HG03439 (cell line): ENCODE measurements around the gene MYO9B.
A peak's percentile ranks its signal among the peaks of the same experiment; 100 is the strongest.

Experiments
- ATAC-seq: cut with Tn5 transposase; IDR thresholded peaks from one replicate; pipeline ENCODE4 v1.9.1; 2021; ENCODE audit warnings: mild to moderate bottlenecking, moderate library complexity; ENCODE audit not compliant: unreplicated experiment

Gene MYO9B

DNA sequence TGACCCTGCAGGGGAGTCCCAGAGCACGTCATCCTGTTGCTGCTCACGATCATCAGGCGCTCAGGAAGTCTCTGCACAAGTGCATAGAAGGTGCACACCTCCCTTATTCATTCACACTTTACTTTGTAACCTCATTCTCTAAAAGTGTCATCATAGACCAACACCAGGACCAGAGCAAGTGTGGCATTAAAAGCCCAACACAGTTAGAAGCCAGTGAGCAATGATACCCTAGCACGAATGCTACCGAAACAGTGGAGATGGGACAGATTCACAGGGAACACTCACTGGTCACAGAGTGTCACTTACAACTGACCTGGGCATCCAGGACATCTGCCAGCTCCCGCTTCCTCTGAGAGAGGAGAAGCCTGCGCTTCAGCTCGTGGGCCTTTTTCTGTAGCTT, 17.3 kb upstream of the MYO9B start:
- no peak for ATAC-seq

DNA sequence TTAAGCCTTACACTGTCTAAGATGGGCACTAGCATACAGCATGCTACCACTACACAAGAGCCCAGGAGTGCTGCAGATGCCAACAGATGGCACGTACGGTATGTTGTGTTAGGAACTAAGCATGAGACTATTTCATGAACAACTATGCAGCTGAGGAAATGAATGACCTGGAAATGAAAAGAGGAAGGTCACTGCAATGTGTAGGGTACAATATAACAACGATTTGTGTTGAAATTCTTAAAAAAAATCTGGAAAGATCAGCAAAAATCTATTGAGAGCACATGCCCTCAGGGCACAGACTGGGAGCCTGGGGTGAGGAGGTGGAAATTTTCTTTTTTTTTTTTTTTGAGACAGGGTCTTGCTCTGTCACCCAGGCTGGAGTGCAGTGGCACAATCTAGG, 14.8 kb upstream of the MYO9B start:
- ATAC-seq: no peak

DNA sequence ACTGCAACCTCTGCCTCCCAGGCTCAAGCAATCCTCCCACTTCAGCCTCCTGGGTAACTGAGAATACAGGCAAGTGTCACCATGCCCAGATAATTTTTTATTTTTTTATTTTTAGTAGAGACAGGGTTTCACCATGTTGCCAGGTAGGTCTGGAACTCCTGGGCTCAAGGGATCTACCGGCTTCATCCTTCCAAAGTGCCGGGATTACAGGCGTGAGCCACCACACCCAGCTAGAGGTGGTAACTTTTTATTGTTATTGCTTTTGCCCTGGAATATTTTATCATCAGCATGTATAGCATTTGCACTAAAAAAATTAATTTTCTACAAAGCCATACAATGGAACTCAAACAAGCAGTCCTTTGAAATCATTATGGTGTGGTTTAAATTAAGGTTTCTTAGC, 14.4 kb upstream of the MYO9B start:
- ATAC-seq: no peak

DNA sequence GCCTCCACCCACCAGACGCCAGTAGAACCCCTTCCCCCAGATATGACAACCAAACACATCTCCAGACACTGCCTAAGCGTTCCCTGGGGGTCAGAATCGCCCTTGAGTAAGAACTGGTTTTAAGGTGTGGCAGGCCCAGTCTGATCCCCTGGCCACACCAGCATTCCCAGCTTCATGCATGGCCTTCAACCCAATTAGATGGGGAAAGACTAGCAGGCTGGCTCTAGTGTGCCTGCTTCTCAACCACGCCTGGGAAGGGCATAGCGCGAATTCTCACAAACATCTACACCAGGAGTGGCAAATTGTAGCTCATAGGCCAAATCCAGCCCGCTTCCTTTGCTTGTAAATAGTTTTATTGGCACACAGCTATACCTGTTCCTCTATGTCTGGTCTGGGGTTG, 13.9 kb upstream of the MYO9B start:
- ATAC-seq: no peak

DNA sequence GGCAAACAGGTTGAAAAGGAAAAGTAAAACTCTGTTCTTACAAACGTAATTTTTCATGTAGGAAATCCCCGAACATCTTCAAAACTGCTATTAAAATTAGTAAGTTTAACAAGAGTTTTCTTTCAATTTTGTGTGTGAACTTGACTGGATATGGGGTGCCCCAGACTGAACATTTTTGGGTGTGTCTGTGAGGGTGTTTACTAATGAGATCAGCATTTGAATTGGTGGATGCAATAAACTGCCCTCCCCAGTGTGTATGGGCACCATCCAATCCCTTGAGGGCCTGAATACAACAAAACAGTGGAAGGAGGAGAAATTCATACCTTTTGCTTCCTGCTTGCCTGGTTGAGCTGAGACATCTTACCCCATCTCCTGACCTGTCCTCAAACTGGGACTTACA, 12.1 kb upstream of the MYO9B start:
- no peak for ATAC-seq

DNA sequence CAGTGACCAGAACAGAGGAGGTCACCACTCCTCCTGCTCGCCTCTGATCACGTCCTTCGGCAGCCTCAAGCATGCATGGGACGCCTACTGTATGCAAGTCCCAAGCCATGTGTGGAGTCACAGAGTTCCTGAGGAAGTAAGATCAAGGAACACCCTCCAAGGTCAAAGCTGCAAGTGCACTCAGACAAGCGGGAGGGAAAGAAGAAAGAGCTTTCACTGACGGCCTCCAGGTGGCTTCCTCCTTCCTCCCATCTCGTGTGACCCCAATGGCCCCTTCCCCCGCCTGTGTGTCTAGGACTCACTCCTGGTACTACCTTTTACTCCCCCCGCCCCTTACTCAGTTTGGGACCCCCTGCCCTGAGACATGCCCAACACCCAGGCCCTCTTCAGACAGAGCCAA, 6.4 kb upstream of the MYO9B start:
- ATAC-seq: no peak

DNA sequence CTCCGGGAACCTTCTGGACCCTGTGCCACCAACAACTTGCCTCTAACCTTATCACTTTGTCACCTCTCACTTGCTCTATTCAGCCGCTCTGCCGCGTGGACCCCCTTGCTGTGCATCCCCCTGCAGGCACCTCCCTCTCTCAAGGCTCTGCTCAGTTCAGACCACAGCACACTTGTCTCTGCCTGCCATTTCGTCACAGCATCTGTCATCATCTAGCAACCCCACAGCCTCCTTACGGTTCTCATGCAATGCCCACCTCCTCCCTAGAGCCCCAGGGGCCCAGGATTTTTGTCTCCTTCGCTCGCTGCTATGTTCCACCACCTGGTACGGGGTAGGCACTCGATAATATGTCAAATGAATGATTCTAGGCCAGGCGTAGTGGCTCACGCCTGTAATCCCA, 5.2 kb upstream of the MYO9B start:
- no peak for ATAC-seq

DNA sequence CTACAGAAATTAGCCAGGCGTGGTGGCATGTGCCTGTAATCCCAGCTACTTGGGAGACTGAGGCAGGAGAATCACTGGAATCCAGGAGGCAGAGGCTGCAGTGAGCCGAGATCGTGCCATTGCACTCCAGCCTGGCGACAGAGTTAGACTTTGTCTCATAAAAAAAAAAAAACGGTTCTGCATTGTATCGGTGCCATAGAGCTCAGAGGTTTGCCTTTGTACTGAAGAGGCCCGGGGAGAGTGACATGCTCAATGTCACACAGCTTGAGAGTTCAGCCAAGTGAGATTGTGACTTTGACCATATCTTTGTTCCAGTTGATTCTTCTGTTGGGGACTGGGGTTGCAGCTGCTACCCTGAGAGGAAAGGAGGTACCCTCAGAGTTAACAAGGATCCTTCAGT, 4.7 kb upstream of the MYO9B start:
- no peak for ATAC-seq

DNA sequence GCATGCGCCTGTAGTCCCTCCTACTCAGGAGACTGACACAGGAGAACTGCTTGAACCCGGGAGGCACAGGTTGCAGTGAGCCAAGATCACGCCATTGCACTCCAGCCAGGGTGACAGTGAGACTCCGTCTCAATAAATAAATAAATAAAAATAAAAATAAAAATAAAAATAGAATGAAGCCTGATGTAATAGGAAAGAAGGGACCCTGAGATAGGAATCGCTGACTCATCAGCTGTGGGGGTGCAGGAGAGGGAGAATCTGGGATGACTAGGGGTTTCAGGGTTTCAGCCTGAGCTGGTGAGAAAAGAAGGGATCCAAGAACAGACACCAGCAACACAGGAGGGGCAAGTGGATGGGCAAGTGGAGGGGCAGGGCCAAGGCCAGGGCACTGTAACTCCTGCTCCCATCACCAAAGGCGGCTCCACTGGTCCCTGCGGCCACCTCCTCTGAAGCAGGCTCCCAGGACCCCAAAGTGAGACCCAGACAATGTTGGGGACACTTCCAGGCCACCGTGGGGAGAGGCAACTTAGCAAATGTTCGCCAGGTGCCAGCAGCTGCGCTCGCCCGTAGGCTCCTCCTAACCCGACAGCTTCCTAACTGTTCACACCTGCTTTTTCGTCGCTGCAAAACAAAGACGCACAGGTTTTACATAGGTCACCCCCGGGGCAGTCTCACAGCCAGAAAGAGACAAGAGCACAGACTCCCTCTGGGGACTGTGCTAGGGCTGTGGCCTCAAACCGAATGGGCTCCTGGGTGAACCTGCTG, 1.5 kb upstream of the MYO9B start:
- ATAC-seq: peak; percentile 9

DNA sequence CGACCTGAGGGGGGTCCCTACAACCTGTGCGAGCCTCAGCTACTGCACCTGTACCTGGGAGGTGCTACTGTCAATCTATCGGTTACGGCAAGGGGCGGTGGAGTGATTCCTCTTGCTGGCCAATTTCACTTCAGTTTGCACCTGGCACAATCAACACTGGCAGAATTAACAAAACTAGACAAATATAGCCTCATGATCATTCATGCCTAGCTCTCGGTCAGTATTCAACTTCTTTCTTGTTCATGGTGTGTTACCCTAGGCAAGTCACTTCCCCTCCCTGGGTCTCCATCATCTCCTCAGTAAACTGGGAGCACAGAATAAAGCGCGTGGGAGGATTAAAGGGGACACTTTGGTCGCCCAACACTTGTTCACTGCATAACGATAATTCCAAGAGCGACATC, 943 bp upstream of the MYO9B start:
- no peak for ATAC-seq

DNA sequence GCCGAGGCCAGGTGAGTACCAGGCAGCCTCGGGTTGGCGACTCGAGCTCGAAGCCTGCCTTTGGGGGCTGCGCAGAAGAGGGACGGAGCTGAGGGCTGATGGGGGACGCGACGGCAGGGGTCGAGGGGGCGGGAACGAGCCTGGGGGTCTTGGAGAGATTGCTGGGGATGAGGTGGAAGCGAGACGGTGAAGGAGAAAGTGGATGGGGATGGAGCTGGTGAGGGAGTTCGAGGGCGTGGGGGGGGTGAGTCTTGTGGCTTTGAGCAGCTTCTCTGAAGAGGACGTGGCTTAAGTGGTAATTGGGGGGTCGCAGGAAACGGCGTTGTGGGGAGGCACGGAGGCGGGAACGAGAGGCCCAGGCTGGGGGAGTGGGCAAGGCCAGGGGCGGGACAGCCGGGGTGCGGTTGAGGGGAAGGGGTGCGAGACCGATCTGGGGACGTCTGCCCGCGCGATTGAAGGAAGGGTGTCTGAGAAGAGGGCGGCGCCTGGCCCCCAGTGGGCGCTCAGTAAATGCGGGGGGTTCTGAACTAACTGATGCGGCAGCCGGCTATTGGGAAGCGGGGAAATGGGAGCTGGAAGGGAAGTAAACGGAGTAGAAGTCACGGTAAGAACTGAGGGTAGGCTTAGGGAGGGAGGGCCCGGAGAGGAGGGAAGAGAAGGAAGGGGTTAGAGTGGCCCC, 426 bp downstream of the MYO9B start:
- ATAC-seq: no peak

DNA sequence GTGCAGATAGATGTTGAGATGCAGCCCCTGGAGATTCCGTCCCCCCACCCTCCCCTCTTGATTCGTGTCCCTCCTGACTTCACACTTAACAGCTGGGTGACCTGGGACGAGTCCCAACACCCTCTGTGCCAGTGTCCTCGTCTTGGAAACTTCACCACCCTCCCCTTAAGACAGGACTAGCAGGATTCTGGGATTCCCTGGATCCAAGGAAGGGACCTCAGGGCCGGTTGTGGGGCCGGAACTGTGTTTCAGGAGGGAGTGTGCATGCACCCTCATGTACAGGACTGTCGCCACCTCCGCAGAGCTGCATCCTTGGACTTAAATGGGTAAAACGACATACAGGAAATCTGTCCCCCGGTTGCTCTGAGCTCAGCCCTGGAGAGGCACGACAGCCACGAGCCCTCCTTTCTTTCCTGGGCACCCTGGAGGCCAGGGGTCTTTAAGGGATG, 990 bp downstream of the MYO9B start:
- ATAC-seq: no peak

DNA sequence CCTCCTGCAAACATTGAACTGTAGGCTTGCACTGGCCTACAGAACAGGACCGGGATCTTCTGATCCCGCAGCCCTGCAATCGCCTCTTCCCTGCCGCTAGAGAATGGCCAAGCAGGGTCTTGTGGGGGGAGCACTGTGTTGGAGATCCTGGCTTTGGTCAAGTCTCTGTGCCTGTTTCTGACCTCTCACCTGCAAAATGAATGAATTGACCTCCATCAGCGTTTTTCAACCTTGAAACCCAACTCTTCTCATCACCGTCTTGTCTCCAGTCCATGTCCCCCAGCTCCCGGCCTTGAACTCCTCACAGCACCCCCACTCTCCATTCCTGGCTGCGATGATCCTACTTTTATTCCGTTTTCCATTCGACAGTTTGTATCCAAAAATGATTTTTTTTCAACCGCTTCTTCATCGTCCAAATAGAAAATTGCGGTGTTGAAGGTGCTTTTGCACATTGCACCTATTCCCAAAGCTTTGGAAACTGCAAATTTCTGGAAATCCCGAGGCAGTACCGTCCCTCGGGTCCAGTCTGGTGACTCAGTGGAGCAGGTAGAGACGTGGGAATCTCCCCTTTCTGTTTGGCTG, 2.0 kb downstream of the MYO9B start:
- no peak for ATAC-seq

DNA sequence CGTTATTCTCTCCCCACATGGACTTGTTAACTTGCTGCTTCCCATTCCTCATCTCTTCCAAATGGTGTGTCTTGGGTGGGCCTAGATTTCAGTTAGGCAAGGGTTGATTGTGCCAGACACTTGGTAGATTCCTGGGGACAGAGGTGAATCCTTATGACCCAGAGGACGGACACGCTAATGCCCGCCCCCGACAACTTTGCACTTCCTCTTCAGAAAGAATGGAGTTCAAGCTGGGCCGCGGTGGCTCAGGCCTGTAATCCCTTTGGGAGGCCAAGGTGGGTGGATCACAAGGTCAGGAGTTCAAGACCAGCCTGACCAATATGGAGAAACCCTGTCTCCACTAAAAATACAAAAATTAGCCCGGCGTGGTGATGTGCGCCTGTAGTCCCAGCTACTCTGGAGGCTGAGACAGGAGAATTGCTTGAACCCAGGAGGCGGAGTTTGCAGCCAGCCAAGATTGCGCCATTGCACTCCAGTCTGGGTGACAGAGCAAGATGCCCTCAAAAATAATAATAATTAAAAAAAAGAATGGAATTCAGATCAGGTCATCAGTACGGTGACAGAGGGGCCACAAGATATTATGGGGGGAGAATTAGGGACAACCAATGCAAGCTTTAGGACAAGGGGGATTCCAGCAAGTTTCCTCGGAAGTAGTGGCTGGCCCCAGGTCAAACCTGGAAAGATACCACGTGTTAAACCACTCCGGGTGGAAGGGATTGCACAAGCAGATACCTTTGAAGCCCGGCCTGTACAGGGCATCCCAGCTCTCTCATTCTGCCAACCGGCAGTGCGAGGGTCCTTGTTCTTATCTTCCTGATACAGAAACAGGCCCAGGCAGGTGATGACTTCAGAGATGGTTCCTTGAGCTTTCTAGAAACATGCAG, 2.7 kb downstream of the MYO9B start:
- ATAC-seq: no peak

DNA sequence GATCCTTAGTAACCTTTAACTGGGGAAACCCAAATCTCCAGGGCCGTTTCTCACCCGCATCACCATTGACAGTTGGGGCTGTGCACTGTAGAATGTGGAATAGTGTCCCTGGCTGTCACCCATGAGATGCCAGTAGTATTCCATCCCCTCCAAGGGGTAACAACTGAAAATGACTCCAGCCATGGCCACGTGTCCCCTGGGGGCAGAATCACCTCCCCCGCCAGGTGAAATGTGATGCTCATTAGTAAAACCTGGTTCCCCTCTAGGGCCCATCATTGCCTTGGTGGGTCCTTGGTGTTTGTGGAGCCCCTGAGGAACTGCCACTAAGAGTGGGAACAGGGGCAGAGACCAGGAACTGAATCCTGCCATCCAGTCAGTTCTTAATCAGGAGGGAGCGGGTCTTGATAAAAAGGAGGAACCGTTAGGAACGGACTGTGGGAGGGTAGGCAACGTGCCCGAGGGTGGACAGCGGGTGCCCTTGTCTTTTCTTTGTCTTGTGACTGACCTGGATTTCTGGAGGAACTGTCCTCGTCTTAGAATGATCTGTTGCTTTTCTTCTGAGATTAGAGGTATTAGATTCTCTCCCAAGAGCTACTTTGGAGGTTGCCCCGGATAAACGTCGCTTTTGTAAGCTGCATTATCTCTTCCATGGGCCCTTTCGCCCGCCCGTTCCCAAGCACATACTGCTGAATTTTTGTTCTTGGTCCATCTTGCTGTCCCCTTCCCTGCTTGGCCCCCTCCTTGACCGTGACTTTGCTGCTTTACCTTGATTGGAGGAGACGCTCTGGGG, 3.5 kb downstream of the MYO9B start:
- ATAC-seq: no peak

DNA sequence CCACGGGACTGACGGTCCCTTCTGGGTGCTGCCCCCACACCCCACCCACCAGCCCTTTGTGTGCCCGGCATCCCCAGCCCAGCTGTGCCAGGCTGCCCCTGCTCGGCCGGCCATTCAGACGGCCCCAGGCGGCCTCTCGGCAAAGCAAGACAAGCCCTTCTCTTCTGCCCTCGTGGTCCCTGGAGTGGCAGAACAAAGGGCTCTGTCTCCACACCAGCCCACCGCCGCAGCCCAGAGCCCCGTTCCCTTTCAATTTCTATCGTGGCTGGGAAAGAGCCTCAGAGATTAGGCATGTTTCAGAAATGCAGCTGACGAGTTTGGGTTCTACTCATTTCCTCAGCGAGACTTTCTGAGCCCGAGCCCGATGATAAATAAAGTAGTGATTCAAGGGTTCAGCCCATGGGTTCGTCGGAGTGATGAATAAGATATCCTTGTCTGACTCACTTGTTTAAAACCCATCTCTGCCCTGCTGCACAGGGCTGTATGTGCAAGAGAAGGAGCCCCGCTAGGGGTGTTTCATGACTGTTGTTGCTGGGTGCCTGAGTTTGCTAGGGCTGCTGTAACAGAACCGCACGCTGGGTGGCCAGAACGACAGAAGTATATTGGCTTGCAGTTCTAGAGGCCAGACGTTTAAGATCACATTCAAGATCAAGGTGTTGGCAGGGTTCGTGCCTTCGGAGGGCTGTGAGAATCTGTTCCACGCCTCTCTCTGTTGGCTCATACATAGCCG, 4.3 kb downstream of the MYO9B start:
- peak; percentile 29 for ATAC-seq

DNA sequence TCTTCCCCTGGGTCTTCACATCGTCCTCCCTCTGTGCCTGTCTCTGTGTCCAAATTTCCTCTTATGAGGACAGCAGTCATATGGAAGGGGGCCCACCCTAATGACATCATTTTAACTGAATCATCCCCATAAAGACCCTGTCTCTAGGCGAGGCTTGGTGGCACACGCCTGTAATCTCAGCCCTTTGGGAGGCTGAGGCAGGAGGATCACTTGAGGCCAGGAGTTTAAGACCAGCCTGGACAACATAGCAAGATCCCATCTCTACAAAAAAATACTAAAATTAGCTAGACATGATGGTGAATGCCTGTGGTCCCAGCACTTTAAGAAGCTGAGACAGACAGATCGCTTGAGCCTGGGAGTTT, 4.8 kb downstream of the MYO9B start:
- ATAC-seq: no peak

DNA sequence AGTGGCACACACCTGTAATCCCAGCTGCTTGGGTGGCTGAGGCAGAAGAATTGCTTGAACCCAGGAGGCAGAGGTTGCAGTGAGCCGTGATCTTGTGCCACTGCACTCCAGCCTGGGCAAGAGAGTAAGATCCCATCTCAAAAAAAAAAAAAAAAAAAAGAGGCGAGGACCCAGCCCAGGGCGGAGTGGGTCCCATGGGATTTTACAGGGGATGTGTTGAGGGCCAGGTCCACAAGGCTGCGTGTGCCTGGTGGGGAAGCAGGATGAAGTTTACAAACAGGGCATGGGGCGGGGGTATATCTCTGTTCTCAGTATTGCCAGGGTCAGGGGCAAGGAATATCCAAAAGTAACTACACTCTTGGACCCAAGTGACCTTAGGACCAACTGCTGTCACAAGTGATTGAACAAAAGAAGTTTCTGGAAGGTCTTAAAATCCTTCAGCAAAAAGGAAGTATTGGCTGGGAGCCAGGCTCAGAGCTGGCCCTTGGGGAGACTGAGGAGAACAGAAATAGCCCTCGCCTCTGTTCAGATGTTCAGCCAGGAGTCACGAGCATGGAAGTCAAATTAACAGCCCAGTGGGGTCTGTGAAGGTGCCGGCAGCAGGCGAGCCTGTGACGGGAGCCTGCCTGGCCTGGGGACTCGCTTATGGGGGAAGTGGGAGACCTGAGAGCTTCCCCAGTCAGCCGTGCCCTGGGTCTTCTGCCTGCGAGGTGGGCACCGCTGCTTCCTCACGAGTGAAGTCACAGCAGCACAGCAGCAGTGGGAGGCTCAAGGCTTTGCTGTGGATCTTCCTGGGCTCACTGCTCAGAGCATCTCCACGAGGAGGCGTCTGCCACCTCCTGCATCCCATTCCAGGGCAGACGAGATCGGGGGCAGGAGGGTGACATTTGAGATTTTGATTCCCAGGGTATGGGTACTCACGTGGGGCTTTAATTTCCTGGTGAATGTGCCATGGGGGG, 6.4 kb downstream of the MYO9B start:
- ATAC-seq: no peak

DNA sequence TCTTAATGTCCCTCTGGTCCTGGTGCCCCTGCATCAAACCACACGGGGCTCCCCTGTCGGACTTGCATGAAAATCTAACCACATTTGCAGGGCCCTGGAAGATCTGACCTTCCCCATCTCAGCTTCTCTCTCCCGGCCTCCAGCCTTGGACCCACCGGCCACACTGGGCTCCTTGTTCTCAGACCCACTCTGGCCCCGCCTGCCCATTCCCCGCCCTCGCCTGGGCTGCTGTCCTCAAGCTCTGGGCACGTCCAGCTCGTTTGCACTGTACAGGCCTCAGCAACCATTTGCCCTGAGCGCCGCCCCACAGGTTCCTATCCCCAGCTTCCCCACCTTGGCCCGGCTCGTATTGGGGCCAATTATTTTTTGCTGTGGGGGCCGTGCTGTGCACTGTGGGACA, 10.5 kb downstream of the MYO9B start:
- no peak for ATAC-seq
